Erythroblast (primary cell): ENCODE measurements around the gene SPAG4.
A peak's percentile ranks its signal among the peaks of the same experiment; 100 is the strongest.

ENCODE experiments used
- GATA1 ChIP-seq: IDR thresholded peaks from 2 replicates; pipeline ENCODE4 v1.6.1; 2011; ENCODE audit warnings: low read depth, mild to moderate bottlenecking, control low read depth, low read length, moderate library complexity
- POLR2A ChIP-seq: IDR thresholded peaks from 2 replicates; pipeline ENCODE4 v1.6.1; 2011; ENCODE audit warnings: mild to moderate bottlenecking, low read length

GRCh38 chr20:35664466-35665206 is 49.0 kb downstream of the SPAG4 start, which contains the start of the genes CPNE1 and RBM12:
- TF ChIP-seq POLR2A (peak; percentile 96), GATA1 (no peak)
